Stimulated activated CD4-positive, alpha-beta T cell treated with anti-CD3 and anti-CD28 coated beads, Interleukin-2, amount 100 ng/mL, for 24 hours (primary cell): ENCODE results near the gene KLK14.

Experiments
- DNase-seq, 2 donors: peaks; one replicate each; pipeline ENCODE4 v3.0.0-alpha.2; 2020

Gene KLK14

GRCh38 chr19:51040151-51040550, 42.5 kb downstream of the KLK14 start:
- DNase-seq, result no peak

GRCh38 chr19:51036519-51036918, 46.2 kb downstream of the KLK14 start:
- no peak for DNase-seq

GRCh38 chr19:51034704-51035103, 48.0 kb downstream of the KLK14 start, which contains the start of gene KLK12:
Gene KLK12 (minus strand): TSS chr19:51035002. CDS start chr19:51034621, 381 bp downstream.
- no peak for DNase-seq

GRCh38 chr19:51031880-51032225, 50.8 kb downstream of the KLK14 start:
- no peak for DNase-seq

GRCh38 chr19:51031220-51031879, 51.3 kb downstream of the KLK14 start:
- no peak for DNase-seq

- no peak for DNase-seq
Measured at GRCh38 chr19:51030631-51031030, 52.1 kb downstream of the KLK14 start.

GRCh38 chr19:51029718-51030117, 53.0 kb downstream of the KLK14 start:
- no peak for DNase-seq
